ENCODE data around the gene TSPAN15. TPM values are rescaled to one million over a fixed set of nuclear protein-coding genes. Genes with fewer than 3 reads are reported as not detected.
A peak's percentile ranks its signal among the peaks of the same experiment; 100 is the strongest.
"Not testable (repeated sequence)": the region's sequence is repeated elsewhere in the genome, so short reads cannot be mapped to it uniquely, and the experiment has no call there.

Gene TSPAN15
- total and polyA plus RNA-seq, 12 donors: 5.0 to 18.2 (median 10.6) TPM

GRCh38 chr10:69449841-69450240 lies 1.4 kb upstream of the TSPAN15 start:
- 9 to 18% methylated on average over 1 of the region's 1 CpG for WGBS, 2 donors
- DNase-seq (peak in 1 of 2 donors; percentile 73), ATAC-seq (peak; percentile 73 to 85 (median 75))
- intact Hi-C loops (cut with DNase I): loop anchor here in 2 of 10 donors (1.0 to 10.0 kb wide), 2 partner anchors 55 to 57 kb away; no protein-coding TSS in a partner anchor
- peak overlapping the region in 8 of 10 donors; percentile 13 to 89 (median 68) for H3K27ac ChIP-seq
- TF ChIP-seq, protein P1, sequence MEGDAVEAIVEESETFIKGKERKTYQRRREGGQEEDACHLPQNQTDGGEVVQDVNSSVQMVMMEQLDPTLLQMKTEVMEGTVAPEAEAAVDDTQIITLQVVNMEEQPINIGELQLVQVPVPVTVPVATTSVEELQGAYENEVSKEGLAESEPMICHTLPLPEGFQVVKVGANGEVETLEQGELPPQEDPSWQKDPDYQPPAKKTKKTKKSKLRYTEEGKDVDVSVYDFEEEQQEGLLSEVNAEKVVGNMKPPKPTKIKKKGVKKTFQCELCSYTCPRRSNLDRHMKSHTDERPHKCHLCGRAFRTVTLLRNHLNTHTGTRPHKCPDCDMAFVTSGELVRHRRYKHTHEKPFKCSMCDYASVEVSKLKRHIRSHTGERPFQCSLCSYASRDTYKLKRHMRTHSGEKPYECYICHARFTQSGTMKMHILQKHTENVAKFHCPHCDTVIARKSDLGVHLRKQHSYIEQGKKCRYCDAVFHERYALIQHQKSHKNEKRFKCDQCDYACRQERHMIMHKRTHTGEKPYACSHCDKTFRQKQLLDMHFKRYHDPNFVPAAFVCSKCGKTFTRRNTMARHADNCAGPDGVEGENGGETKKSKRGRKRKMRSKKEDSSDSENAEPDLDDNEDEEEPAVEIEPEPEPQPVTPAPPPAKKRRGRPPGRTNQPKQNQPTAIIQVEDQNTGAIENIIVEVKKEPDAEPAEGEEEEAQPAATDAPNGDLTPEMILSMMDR (IDR thresholded peaks at IDR 0.05): peak; percentile 50 to 76 (median 67)
- H3K9me3 ChIP-seq: no peaks in the 10 kb centered on the region
- H3K4me1 ChIP-seq: peaks cover 0 to 52% (median 33%) of the 10 kb centered on the region in 9 donors
- no peaks in the 10 kb centered on the region for H3K36me3 ChIP-seq
- H3K27me3 ChIP-seq: peaks cover 0 to 14% (median 0%) of the 10 kb centered on the region in 7 donors
- H3K4me3 ChIP-seq: no peak overlapping the region

- peak overlapping the region in 8 of 10 donors; percentile 13 to 89 (median 68) for H3K27ac ChIP-seq
- peaks cover 0 to 14% (median 0%) of the 10 kb centered on the region in 7 donors for H3K27me3 ChIP-seq
- 82 to 86% methylated on average over 16 of the region's 16 CpGs for WGBS, 2 donors
- intact Hi-C loops (cut with DNase I): loop anchor here in 1 of 10 donors (10.0 kb wide), 1 partner anchor 54 kb away; no protein-coding TSS in a partner anchor
- not testable (repeated sequence) for H3K9me3 ChIP-seq, H3K36me3 ChIP-seq, DNase-seq, ATAC-seq
- H3K4me3 ChIP-seq: peak overlapping the region in 3 of 10 donors; percentile 91 to 98 (median 96)
- H3K4me1 ChIP-seq: peaks cover 0 to 56% (median 38%) of the 10 kb centered on the region in 9 donors
Observed at GRCh38 chr10:69450395-69450794, 870 bp upstream of the TSPAN15 start.

DNA sequence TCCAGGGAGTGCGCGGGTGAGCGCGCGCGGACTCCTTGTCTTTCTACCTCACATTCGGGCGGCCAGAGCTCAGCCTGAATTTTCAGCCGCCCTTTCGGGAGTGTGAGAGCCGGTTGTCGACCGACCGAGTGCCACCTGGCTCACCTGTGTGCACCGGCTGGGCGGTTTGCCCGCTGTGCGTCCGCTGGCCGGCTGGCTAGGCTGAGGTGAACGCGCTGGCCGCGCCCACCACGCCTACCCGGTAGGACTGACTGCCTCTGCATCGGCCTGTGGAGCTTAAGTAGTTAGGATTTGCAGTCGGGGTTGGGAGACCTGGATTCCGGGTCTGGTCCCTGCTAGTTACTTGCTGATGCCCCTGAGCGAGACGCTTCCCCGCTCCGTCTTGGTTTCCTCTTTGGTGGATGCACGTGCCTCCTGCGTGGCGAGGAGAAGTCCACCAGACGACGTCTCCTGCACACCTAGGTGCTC lies 553 bp downstream of the TSPAN15 start:
- Histone ChIP-seq H3K27ac (peak overlapping the region in 9 of 10 donors; percentile 57 to 89 (median 78)), H3K36me3 (peaks cover 0 to 12% (median 0%) of the 10 kb centered on the region in 9 donors), H3K4me3 (peak overlapping the region; percentile 79 to 98 (median 90)), H3K27me3 (peaks cover 0 to 14% (median 0%) of the 10 kb centered on the region in 7 donors), H3K4me1 (peaks cover 0 to 64% (median 41%) of the 10 kb centered on the region in 9 donors), H3K9me3 (no peaks in the 10 kb centered on the region)
- intact Hi-C loops (cut with DNase I): loop anchor here in 1 of 10 donors (10.0 kb wide), 1 partner anchor 53 kb away; no protein-coding TSS in a partner anchor
- TF ChIP-seq, protein P1 (IDR thresholded peaks at IDR 0.05): no peak
- 9% methylated on average over 38 of the region's 38 CpGs for WGBS, 2 donors
- ATAC-seq: peak in 7 of 8 donors; percentile 9 to 40 (median 21)
- peak in 1 of 2 donors; percentile 27 for DNase-seq

GRCh38 chr10:69452676-69453415 lies 1.6 kb downstream of the TSPAN15 start:
- Histone ChIP-seq H3K27me3 (peaks cover 0 to 14% (median 0%) of the 10 kb centered on the region in 7 donors), H3K36me3 (peaks cover 0 to 15% (median 0%) of the 10 kb centered on the region in 9 donors), H3K4me3 (peak overlapping the region in 7 of 10 donors; percentile 79 to 98 (median 91)), H3K9me3 (no peaks in the 10 kb centered on the region), H3K4me1 (peaks cover 0 to 73% (median 44%) of the 10 kb centered on the region in 9 donors), H3K27ac (peak overlapping the region in 3 of 10 donors; percentile 23 to 86 (median 80))
- ATAC-seq (no peak), DNase-seq (no peak)
- intact Hi-C loops (cut with DNase I): loop anchor here in 1 of 10 donors (10.0 kb wide), 1 partner anchor 52 kb away; no protein-coding TSS in a partner anchor
- TF ChIP-seq, protein P1 (IDR thresholded peaks at IDR 0.05): no peak
- WGBS, 2 donors: 76 to 79% methylated on average over 6 of the region's 6 CpGs

Data from heart right ventricle (tissue), 16 donors.